Colonic mucosa (tissue), 4 donors: ENCODE results near the gene SF3B2. TPM values are rescaled to one million over a fixed set of nuclear protein-coding genes. Genes with fewer than 3 reads are reported as not detected.
"Not testable (repeated sequence)": the region's sequence is repeated elsewhere in the genome, so short reads cannot be mapped to it uniquely, and the experiment has no call there.

ENCODE experiments used
- DNase-seq: peaks from one replicate; pipeline ENCODE4 v3.0.0-alpha.2; 2020
- H3K27ac ChIP-seq: fragments of 200-600 bp; one replicate; pipeline ENCODE4 v1.8.0; 2021
- H3K27me3 ChIP-seq: fragments of 200-600 bp; one replicate; pipeline ENCODE4 v1.8.0; 2021
- H3K36me3 ChIP-seq: fragments of 200-600 bp; one replicate; pipeline ENCODE4 v1.8.0; 2021
- H3K4me1 ChIP-seq: fragments of 200-600 bp; one replicate; pipeline ENCODE4 v1.8.0; 2021; ENCODE audit warnings: mild to moderate bottlenecking
- H3K4me3 ChIP-seq: fragments of 200-600 bp; one replicate; pipeline ENCODE4 v1.8.0; 2021
- H3K9ac ChIP-seq, 2 donors: one replicate each; pipeline ENCODE4 v1.7.0; 2013; ENCODE audit warnings: control low read depth in 2 of 2, low read depth in 2 of 2, low read length in 2 of 2
- H3K9me3 ChIP-seq: fragments of 200-600 bp; one replicate; pipeline ENCODE4 v1.8.0; 2021
- CTCF ChIP-seq: fragments of 200-600 bp; IDR thresholded peaks from one replicate; pipeline ENCODE4 v1.8.0; 2022; ENCODE audit warnings: antibody characterized with exemption, mild to moderate bottlenecking
- intact Hi-C: fragments of 100-400 bp; cut with DNase I; formaldehyde crosslinking; loops from one replicate; pipeline ENCODE4 v1.14.1; 2022
- total RNA-seq, 2 donors: library from RNA; stranded (reverse); fragmentation: NEBNext Ultra II Directional in 1 of 2; extraction: Animal tissue kit (Norgen Biotek cat#: 25700) in 1 of 2; gene quantifications; one replicate each; pipeline ENCODE4 v1.2.1, GENCODE V29; 2021
- donor health status: healthy.
- donor health status: DM: no; HTN: no; CAD: no.
- donor health status: DM: no; HTN: no; CAD: no.

SF3B2 gene
- total RNA-seq, 2 donors from 2014 or later = 139 to 196 TPM

GRCh38 chr11:66020618-66021357 is 31.4 kb upstream of the SF3B2 start:
- Histone ChIP-seq H3K27me3 (no peaks in the 10 kb centered on the region), H3K36me3 (no peaks in the 10 kb centered on the region), H3K4me1 (no peaks in the 10 kb centered on the region), H3K9me3 (no peaks in the 10 kb centered on the region), H3K4me3 (no peak overlapping the region), H3K27ac (no peak overlapping the region), H3K9ac (no peak overlapping the region)
- DNase-seq = no peak
- intact Hi-C loops = no loop called here
- no peak for TF ChIP-seq CTCF

- peak overlapping the region in 1 of 2 donors; percentile 14 for H3K9ac ChIP-seq
- DNase-seq = peak; percentile 73
- intact Hi-C loops = no loop called here
- H3K27ac ChIP-seq = no peak overlapping the region
- H3K4me3 ChIP-seq = no peak overlapping the region
- TF ChIP-seq CTCF = peak; percentile 96
- H3K27me3 ChIP-seq = no peaks in the 10 kb centered on the region
- H3K9me3 ChIP-seq = no peaks in the 10 kb centered on the region
- H3K36me3 ChIP-seq = no peaks in the 10 kb centered on the region
- no peaks in the 10 kb centered on the region for H3K4me1 ChIP-seq
These were observed 29.6 kb upstream of the SF3B2 start for GRCh38 chr11:66022401-66023185.

GRCh38 chr11:66023186-66023440 is 29.1 kb upstream of the SF3B2 start:
- H3K9me3 ChIP-seq, H3K9ac ChIP-seq, H3K27me3 ChIP-seq, intact Hi-C loops, H3K4me3 ChIP-seq, DNase-seq, H3K4me1 ChIP-seq, H3K27ac ChIP-seq, H3K36me3 ChIP-seq: not testable (repeated sequence)

GRCh38 chr11:66026017-66026529 is 26.1 kb upstream of the SF3B2 start, which contains the start of gene CATSPER1:
CATSPER1 (minus strand) TSS chr11:66026479; CDS start chr11:66026379, 100 bp downstream.
- Histone ChIP-seq H3K9me3 (no peaks in the 10 kb centered on the region), H3K4me3 (no peak within 1 kb of the TSS), H3K9ac (no peak within 1 kb of the TSS), H3K27me3 (no peaks in the 10 kb centered on the region), H3K4me1 (no peaks in the 10 kb centered on the region), H3K36me3 (no peaks in the 10 kb centered on the region), H3K27ac (no peak within 1 kb of the TSS)
- no peak for TF ChIP-seq CTCF
- DNase-seq = no peak
- intact Hi-C loops = no loop called here

- no peak overlapping the region for H3K9ac ChIP-seq
- no peak overlapping the region for H3K4me3 ChIP-seq
- H3K36me3 ChIP-seq = no peaks in the 10 kb centered on the region
- H3K27ac ChIP-seq = no peak overlapping the region
- no peaks in the 10 kb centered on the region for H3K4me1 ChIP-seq
- no peaks in the 10 kb centered on the region for H3K9me3 ChIP-seq
- no peak for TF ChIP-seq CTCF
- DNase-seq = no peak
- H3K27me3 ChIP-seq = no peaks in the 10 kb centered on the region
- intact Hi-C loops = no loop called here
These were observed 19.0 kb upstream of the SF3B2 start for GRCh38 chr11:66032957-66033735.
